Activated CD8-positive, alpha-beta memory T cell treated with anti-CD3 and anti-CD28 coated beads, Interleukin-2, amount 50 U/mL, for 24 hours (primary cell): ENCODE results near the gene GAL3ST2.
"Not testable (repeated sequence)": the region's sequence is repeated elsewhere in the genome, so short reads cannot be mapped to it uniquely, and the experiment has no call there.

Experiments used
- DNase-seq: peaks from one replicate; pipeline ENCODE4 v3.0.0-alpha.2; 2020; ENCODE audit errors: extremely low read depth

Gene GAL3ST2

DNA sequence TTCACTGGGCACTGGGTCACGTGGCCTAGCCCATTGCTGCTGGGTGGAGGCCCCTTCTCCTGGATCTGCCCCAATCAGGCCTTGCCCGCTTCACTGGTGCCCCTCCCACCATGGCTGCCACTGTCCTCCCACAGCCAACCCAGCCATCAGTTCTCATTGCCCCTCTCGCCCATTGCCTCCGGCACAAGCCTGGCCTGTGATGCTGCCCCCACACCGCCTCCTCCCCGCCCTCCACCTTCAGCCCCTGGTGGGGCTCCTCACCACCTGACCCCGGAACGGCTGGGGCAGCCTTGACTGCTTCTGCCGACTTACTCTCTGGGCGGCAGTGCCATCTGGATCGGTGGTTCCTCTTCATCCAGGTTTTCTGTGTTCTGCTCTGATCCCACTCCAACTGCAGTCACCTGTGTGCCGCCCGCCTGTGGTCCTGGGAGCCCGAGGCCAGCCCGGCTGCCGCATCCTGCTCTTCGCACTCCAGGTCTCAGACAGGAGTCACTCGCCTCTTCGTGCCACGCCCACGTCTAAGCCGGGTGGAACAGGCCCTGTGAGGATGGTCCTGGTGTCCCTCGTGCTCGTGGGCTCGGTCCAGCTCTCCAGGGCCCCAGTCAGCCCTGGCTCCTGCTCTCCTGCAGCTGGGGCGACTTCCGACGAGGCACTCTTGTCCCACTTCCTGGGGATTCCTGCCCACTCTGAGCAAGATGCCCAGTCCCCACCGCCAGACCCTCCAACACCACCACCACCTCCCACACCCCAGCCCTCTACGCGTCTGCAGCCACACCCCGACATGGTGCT is 28.0 kb upstream of the GAL3ST2 start:
- no peak for DNase-seq

DNA sequence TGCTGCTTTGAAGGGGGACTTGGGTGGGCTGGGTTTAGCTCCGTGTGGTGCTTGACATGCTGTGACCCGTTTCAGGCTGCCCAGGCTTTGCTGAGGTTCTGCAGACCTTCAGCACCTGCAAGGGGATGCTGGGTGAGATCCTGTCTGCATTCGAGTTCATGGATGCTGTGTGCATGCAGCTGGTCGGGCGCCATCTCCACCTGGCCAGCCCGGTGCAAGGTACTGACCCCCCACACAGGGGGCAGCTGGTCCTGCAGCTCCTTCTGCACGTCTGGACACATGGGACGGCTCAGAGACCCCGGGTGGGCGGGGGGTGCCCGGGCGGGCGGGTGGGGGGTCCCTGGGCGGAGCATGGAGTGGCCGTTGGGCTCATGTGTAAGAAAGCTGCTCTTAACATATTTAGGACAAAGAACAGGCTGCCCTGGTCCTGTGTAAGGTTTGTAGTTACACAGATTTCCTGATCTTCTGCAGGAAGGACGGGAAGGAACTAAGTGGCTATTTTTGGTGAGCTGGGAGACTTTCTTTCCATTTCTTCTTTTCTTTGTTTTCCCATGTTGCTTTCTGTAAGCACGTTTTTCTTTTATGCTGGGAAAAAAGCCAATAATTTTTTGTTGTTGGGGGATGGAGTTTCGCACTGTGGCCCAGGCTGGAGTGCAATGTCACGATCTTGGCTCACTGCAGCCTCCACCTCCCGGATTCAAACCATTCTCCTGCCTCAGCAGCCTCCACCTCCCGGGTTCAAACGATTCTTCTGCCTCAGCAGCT is 26.4 kb upstream of the GAL3ST2 start:
- no peak for DNase-seq

DNA sequence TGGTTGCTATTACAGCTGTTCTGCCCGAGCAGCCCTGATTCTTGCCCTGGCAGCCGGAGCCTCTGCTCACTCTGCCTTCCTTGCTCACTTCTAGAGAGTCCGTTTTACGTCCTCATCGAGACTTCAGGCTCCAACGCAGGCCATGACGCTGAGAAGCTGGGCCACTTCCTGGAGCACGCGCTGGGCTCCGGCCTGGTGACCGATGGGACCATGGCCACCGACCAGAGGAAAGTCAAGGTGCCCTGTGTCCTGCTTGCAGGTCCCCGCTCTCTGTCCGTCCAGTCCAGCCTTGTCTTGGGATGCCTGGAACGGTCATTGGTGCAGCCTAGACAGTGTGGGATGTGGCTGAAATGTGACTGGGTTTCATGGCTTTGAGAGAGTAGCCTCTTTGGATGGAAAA is 25.5 kb upstream of the GAL3ST2 start:
- DNase-seq: no peak

DNA sequence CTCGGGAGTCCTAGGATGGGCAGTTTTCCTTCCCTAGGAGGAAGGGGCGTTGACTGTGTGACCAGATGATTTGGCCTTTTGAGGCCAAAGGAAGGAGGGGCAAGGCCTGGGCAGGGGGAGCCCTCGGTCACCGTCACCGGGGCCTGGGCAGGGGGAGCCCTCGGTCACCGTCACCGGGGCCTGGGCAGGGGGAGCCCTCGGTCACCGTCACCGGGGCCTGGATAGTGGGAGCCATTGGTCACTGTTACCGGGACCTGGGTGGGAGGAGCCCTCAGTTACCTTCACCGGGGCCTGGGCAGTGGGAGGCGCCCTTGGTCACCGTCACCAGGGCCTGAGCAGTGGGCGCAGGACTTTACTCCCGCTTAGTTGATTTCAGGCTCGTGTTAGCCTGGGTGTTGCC is 24.8 kb upstream of the GAL3ST2 start:
- no peak for DNase-seq

DNA sequence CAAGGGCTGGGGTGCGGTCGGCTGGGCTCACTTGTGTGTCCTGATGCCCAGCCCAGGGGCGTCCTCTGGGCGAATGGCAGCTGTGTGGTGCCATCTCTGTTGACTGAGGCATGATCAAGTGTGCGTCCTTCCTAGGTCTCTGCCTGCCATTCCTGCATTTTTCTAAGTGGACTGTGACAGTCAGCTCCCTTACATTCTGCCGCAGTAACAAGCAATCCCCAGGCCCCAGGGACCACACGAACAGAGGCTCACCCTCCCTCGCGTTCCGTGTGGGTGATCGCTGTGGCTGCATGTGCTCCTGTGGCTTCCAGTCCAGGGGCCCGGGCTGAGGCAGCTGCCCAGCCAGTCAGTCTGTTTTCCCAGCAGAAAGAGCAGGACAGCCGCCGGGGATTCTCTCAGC is 24.4 kb upstream of the GAL3ST2 start:
- DNase-seq: no peak

DNA sequence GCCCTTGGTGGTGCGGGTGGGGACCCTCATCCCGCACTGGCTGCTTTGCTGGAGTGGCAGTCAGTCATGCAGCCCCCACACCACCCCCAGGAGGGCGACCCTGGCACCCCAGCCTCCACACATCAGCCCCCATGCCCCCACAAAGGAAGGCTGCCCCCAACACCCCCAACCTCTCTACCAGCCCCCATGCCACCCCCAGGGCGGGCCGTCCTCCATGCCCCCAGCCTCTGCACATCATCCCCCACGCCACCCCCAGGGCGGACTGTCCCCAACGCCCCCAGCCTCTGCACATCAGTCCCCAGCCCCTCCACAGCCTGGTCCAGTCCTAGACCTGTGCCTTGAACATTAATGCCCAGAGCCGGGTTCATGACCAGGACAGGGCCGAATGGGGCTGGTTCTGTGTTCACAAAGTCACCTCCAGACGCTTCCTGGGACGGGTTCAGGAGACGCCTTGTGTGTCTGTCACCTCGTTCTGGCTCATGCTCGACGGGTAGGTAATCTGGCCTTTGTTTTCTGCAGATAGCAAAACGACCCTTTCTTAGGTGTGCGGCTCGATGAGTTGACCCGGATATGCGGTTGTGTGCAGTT is 23.8 kb upstream of the GAL3ST2 start:
- DNase-seq: no peak

DNA sequence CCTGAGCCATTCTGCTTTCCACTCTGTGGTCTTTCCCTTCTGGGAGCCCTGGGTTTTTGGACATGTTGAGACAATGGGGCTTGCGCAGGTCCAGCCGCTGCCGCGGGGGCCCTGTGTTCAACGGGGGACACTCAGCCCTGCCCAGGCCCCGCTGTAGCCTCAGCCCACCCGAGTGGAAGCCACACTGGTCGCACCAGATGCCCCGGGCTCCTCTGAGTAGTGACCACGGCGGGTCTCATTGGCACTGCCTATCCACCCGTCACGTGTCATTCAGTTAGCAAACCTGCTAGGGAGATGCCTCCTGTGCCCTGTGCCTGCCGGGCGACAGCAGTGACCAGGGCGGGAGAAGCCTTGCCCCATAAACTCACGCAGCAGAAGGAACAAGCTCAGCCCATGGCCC is 23.1 kb upstream of the GAL3ST2 start:
- no peak for DNase-seq

DNA sequence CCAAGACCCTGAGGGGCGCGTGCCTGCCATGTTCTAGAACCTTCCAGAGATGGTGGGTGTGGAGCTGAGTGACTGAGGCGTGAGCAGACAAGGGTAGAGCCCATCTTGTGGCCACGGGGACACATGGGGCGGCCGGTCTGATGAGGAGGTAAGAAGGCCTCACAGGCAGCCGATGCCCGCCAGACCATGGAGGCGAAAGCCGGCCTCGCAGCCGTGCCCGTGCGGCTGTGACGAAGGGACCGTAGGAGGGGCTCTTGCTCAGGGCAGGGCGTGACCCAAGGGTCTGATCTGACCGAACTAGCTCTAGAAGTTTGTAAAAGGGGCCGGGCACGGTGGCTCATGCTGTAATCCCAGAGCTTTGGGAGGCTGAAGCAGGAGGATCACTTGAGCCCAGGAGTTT is 22.6 kb upstream of the GAL3ST2 start:
- DNase-seq: no peak

DNA sequence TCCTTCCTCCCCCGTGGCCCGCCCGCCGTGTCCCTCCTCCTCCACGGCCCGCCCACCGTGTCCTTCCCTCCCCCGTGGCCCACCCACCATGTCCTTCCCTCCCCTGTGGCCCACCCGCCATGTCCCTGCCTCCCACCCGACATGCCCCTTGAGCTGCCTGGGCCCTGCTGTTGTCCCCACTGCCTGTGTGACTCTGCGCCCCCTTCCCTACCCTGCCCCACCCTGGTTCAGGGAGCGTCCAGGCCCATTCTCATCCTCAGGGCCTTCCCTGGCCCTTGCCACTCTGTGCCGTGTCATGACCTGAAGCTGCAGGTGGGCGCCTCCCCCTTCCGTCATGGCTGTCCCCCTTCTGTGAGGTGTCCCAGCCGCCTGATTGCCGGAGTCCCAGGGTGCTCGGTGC is 21.5 kb upstream of the GAL3ST2 start:
- no peak for DNase-seq

DNA sequence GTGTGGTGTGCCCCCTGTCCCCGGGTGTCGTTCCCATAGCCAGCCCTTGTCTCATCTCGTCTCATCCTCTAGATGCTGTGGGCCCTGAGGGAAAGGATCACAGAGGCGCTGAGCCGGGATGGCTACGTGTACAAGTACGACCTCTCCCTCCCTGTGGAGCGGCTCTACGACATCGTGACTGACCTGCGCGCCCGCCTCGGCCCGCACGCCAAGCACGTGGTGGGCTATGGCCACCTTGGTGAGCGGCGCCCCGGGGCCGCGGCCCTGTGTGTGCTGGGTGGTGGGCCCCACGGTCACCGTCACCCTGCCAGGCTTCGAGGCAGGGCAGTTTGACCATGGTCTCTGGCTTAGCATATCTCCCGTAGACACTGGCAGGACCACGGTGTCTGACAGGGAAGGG is 20.8 kb upstream of the GAL3ST2 start:
- no peak for DNase-seq

DNA sequence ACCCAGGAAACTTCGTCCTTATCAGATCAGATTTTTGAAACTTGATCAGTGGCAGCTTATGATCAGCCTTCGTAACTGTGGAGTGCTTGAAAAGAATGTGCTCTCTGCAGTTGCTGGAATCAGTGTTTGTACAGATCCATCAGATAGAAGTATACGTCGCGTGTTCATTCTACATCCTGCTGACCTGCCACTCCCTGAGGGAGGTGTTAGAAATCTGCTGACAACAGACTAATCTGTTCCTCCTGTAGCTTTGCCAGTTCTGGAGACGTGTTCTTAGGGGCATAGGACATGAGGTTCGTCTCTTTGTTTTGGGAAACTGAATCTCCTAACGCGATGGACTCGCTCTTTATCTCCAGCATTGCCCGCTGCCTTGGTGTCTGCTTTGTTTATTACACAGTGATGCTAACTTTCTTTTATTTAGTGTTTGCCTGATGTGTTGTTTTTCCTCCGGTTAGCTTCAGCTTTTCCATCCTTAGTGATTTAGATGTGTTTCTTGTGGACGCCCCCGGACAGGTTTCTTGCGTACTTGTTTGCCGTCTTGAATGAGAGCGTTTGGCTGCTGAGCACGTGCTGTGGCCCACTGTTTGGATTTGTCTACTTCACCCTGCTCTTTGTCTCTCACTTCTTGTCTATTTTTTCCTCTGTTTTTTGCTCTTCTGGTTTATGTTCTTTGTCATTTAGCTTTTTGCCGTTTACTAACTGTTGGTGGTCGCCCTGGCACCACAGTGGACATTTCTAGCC is 17.4 kb upstream of the GAL3ST2 start:
- no peak for DNase-seq

DNA sequence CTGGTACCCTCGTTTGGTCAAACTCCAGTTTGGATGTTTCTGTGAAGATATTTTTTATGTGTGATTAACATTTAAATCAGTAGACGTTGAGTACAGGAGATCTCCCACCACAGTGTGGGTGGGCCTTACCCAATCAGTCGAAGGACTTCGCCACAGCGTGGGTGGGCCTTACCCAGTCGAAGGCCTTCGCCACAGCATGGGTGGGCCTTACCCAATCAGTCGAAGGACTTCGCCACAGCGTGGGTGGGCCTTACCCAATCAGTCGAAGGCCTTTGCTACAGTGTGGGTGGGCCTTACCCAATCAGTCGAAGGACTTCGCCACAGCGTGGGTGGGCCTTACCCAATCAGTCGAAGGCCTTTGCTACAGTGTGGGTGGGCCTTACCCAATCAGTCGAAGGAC is 16.7 kb upstream of the GAL3ST2 start:
- DNase-seq: not testable (repeated sequence)

DNA sequence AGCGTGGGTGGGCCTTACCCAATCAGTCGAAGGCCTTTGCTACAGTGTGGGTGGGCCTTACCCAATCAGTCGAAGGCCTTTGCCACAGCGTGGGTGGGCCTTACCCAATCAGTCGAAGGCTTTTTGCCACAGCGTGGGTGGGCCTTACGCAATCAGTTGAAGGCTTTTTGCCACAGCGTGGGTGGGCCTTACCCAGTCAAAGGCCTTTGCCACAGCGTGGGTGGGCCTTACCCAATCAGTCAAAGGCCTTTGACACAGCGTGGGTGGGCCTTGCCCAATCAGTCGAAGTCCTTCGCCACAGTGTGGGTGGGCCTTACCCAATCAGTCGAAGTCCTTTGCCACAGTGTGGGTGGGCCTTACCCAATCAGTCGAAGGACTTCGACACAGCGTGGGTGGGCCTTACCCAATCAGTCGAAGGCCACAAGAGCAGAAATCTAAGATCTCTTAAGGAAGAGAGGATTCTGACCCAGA is 16.3 kb upstream of the GAL3ST2 start:
- no peak for DNase-seq

DNA sequence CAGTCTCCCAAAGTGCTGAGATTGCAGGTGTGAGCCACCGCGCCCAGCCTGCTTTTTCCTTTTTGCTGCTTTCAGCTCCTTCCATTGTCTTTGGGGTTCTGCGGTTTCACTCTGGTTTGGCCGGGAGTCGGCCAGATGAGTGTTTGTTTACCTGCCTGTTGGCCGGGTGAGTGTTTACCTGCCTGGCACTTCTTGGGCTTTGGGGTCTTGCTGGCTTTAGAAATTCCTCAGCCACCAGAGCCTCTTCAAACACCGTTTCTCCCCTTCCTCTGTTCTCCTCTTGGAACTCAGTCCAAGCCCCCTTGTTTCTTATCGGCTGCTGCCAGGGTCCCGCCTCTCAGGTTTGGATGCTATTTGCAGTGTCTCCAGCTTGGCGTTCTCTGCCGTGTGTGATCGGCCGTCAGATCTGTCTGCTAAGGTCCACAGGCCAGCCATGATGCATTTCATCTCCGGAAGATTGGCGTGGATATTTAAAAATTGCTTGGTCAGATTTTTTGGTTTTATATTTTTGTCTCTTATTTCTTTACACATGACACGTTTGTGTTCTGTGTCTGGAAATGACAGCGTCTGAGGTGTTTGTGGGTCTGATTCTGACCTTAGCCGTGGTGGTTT is 14.2 kb upstream of the GAL3ST2 start:
- DNase-seq: no peak

DNA sequence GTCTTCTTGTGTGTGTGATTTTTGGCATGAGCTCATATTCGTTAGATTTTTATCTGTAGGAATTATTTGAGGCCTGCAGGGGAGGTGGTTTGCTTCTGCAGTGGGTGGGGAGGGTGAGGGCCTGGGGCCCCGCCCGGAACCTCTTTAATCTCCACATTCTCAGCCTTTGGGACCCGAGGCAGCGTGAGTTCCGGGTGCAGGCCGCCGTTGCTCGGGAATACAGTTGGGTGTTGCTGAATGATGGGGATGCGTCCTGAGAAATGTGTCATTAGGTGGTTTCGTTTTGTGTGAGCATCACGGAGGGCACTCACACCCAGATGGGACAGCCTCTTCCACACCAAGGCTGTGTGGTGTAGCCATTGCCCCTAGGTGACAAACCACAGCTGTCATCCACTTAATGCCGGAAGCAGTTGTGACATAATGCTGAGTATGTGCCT is 13.7 kb upstream of the GAL3ST2 start:
- peak; percentile 53 for DNase-seq

DNA sequence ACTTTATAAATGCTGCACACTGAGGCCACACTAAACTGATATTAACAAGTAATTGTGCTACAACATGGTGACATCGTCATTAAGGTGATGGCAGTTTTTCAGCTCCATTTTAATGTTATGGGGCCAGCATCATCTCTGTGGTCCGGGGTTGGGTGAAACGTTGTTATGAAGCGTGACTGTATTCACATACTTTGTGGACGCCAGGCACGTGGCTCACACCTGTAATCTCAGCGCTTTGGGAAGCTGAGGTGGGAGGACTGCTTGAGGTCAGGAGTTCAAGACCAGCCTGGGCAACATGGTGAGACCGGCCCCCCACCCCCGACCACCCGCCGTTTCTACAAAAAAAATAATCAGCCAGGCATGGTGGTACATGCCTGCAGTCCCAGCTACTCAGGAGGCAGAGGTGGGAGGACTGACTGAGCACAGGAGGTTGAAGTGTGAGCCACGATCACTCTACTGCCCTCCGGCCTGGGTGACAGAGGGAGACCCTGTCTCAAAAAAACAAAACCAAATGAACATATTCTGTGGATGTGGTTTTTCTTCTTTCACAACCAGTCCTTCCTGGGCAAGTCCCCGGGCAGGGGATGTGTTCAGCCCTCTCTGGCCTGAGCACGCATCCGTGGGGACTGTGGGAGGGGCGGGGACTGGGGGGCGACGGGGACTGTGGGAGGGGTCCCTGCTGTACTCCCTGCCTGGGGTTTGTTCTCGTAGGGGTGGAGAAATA is 12.9 kb upstream of the GAL3ST2 start:
- DNase-seq: no peak

DNA sequence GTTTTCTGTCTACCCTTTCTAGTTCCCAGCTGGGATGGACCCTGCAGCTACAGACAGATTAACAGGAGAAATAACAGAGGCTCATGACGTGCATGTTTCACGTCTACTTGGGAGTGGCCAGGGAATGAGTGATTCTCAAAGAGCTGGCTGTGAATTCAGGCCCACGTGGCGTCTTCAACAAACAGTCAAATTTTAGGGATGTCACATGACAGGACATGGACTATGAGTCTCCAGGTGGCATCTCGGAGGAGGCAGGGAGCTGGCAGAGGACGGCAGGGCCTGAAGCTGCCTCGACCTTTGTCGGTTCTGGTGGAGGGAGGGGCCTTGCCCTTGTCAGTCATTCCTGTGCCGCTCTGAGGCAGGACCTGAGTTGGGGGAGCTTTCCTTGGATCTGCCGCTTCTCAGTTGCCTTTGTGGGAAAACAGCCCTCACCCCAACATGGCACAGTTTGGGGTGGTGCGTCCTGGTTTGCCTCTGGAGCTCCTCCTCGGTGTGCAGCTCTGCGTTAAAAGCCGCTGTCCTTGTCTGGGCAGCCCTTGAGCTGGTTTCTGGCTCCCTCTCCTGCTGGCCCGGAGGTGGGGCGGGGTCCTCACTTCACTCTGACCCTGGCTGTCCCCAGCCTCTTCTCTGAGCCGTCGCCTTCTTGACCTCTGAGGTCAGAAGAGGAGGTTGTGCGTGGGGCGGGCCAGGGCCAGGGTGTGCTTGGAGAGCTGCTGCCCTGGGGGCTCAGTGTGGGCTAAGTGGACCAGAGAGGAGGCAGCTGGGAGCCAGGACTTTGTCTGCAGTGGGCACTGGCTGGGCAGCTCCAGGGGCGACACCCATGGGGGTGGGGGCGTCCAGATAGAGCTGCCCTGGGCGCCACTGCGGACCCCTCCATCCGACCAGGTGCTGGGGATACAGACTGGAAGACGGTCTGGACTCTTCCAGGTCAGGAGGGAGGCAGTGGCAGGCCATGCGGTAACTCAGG is 12.1 kb upstream of the GAL3ST2 start:
- DNase-seq: no peak

DNA sequence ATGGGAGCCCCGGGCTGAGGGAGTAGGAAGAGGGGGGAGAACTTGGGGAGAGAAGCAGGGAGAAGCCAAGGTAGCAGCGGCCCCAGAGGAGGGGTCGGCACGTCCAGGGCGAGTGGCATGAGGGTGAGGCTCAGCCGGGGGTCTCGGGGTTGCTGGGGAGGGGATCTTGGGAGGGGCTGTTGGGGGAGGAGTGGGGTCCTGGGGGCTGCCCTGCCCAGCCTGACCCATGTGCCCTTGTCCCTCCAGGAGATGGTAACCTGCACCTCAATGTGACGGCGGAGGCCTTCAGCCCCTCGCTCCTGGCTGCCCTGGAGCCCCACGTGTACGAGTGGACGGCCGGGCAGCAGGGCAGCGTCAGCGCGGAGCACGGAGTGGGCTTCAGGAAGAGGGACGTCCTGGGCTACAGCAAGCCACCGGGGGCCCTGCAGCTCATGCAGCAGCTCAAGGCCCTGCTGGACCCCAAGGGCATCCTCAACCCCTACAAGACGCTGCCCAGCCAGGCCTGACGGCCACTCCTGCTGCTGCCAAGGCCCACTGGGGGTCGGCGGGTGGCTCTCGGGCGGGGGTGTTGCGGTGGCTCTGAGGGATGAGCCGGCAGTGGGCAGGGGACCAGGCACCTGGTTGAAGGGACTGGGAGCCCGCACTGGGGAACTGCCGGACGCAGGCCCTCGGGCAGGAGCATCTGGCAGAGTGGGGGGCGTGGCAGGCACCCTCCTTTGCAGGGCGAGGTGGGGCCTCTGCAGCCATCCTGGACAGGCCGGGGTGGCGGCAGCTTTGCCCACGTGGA is 9.0 kb upstream of the GAL3ST2 start:
- no peak for DNase-seq

DNA sequence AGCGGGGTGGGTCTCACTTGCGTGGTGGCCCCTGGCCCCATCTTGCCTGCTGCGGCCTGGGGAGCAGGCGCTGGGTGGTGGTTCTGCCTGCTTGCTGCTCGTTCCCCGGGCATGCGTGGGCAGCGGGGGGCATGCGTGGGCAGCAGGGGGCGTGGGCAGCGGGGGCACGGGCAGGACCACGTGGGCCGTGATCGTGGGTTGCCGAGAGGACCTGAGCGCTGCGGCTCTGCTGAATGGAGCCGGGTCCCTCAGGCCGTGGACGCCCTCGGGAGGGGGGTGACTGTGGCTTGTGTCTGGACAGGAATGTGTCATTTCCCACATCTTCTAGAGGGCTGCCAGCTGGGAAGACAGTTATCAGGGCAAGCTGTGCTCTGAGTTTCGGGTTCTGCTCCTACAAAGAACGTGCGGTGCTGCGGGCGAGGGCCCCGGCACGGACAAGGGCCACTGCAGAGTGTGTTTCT is 8.3 kb upstream of the GAL3ST2 start:
- no peak for DNase-seq
